Measurements from ENCODE around the gene RRP15. TPM values are rescaled to one million over a fixed set of nuclear protein-coding genes. Genes with fewer than 3 reads are reported as not detected.

Gene RRP15
- total and polyA plus RNA-seq, 2 of the 13 experiments (the other 11 are each of a cell fraction or from before 2014, with no cell fraction given), result 2.1 to 37.5 TPM

GRCh38 chr1:218284917-218285635 is at the start of gene RRP15 (continued):
- TF ChIP-seq ZBTB46 (CRISPR knock-in tag; IDR thresholded peaks at IDR 0.05; ENCODE audit: borderline replicate concordance) (no peak), CHD2 (IDR thresholded peaks at IDR 0.05; ENCODE audit: low read depth, low read length) (no peak), RARA (CRISPR knock-in tag; IDR thresholded peaks at IDR 0.05) (0 out of 2 replicates have a peak, but pooled peaks have one; percentile 6), FOXK2 (IDR thresholded peaks at IDR 0.05) (0 out of 2 replicates have a peak, but pooled peaks have one; percentile 32), ETS1 (CRISPR knock-in tag; IDR thresholded peaks at IDR 0.05) (no peak), CCDC6 (CRISPR knock-in tag; IDR thresholded peaks at IDR 0.05) (0 out of 2 replicates have a peak, but pooled peaks have one; percentile 74), HHEX (CRISPR knock-in tag; IDR thresholded peaks at IDR 0.05) (no peak), NFIC (IDR thresholded peaks at IDR 0.05; ENCODE audit: low read length) (no peak), PHF8 (CRISPR knock-in tag; IDR thresholded peaks at IDR 0.05) (peak; percentile 82), ARID5B (CRISPR knock-in tag; IDR thresholded peaks at IDR 0.05) (peak; percentile 48; the same call in 1 of the 2 replicates), IRX3 (CRISPR knock-in tag; IDR thresholded peaks at IDR 0.05; ENCODE audit: borderline replicate concordance, low read depth) (no peak), ARID4A (CRISPR knock-in tag; IDR thresholded peaks at IDR 0.05; ENCODE audit: borderline replicate concordance) (peak; percentile 97), TBL1XR1 (IDR thresholded peaks at IDR 0.05; ENCODE audit: borderline replicate concordance, low read length, partially characterized antibody) (peak; percentile 44), ZNF766 (CRISPR knock-in tag; IDR thresholded peaks at IDR 0.05; ENCODE audit: borderline replicate concordance) (peak; percentile 49; the same call in 1 of the 2 replicates)
- TF ChIP-seq, protein P1, sequence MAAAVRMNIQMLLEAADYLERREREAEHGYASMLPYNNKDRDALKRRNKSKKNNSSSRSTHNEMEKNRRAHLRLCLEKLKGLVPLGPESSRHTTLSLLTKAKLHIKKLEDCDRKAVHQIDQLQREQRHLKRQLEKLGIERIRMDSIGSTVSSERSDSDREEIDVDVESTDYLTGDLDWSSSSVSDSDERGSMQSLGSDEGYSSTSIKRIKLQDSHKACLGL (CRISPR knock-in tag; IDR thresholded peaks at IDR 0.05), result peak; percentile 98; the same call in 1 of the 2 replicates

Data from HepG2 (cell line).